ENCODE data around the gene RPN2. TPM values are rescaled to one million over a fixed set of nuclear protein-coding genes. Genes with fewer than 3 reads are reported as not detected.

The RPN2 gene
- polyA plus RNA-seq, 1 donor from 2014 or later: 151 TPM

GRCh38 chr20:37161830-37162549 lies 17.1 kb upstream of the RPN2 start:
- Histone ChIP-seq H3K9me2 (ENCODE audit: insufficient read depth, low read length) (no peaks in the 10 kb centered on the region), H3K4me2 (ENCODE audit: low read length) (no peak overlapping the region), H3K79me2 (replicated peaks; ENCODE audit: insufficient read depth, low read length) (no peaks in the 10 kb centered on the region), H4K20me1 (ENCODE audit: insufficient read depth) (no peaks in the 10 kb centered on the region), H3K9ac (ENCODE audit: low read length) (no peak overlapping the region), H3K36me3 (ENCODE audit: insufficient read depth, low read length) (peaks cover 4% of the 10 kb centered on the region), H3F3A (ENCODE audit: insufficient read depth, low read length, poor library complexity, severe bottlenecking) (no peaks in the 10 kb centered on the region), H2AFZ (ENCODE audit: low read depth, low read length) (no peak overlapping the region), H3K4me3 (ENCODE audit: low read length) (no peak overlapping the region), H3K27me3 (ENCODE audit: insufficient read depth, low read depth, low read length) (no peaks in the 10 kb centered on the region), H3K27ac (ENCODE audit: low read length) (no peak overlapping the region), H3K9me3 (ENCODE audit: low read length) (no peaks in the 10 kb centered on the region)
- TF ChIP-seq SMC3 (conservative IDR thresholded peaks at IDR 0.05; ENCODE audit: poor library complexity) (no peak), TAF1 (IDR thresholded peaks at IDR 0.05; ENCODE audit: low read depth) (no peak), MXI1 (conservative IDR thresholded peaks at IDR 0.05; ENCODE audit: poor library complexity, severe bottlenecking) (no peak), CTCF (IDR thresholded peaks at IDR 0.05; ENCODE audit: poor library complexity, severe bottlenecking) (no peak), EP300 (conservative IDR thresholded peaks at IDR 0.05; ENCODE audit: poor library complexity, severe bottlenecking) (no peak), RAD21 (conservative IDR thresholded peaks at IDR 0.05) (no peak), EZH2 (IDR thresholded peaks at IDR 0.05; ENCODE audit: borderline replicate concordance, insufficient read depth, low read length, poor library complexity, severe bottlenecking) (no peak), POLR2AphosphoS5 (IDR thresholded peaks at IDR 0.05) (no peak), REST (IDR thresholded peaks at IDR 0.05; ENCODE audit: borderline replicate concordance) (no peak)

- no peaks in the 10 kb centered on the region for H3F3A ChIP-seq (ENCODE audit: insufficient read depth, low read length, poor library complexity, severe bottlenecking)
- peaks cover 4% of the 10 kb centered on the region for H3K36me3 ChIP-seq (ENCODE audit: insufficient read depth, low read length)
- H3K4me2 ChIP-seq (ENCODE audit: low read length): no peak overlapping the region
- H3K9ac ChIP-seq (ENCODE audit: low read length): no peak overlapping the region
- H3K79me2 ChIP-seq (replicated peaks; ENCODE audit: insufficient read depth, low read length): no peaks in the 10 kb centered on the region
- no peak overlapping the region for H3K4me3 ChIP-seq (ENCODE audit: low read length)
- H3K27ac ChIP-seq (ENCODE audit: low read length): no peak overlapping the region
- H3K9me3 ChIP-seq (ENCODE audit: low read length): no peaks in the 10 kb centered on the region
- TF ChIP-seq EP300 (conservative IDR thresholded peaks at IDR 0.05; ENCODE audit: poor library complexity, severe bottlenecking) (no peak), MXI1 (conservative IDR thresholded peaks at IDR 0.05; ENCODE audit: poor library complexity, severe bottlenecking) (no peak), SMC3 (conservative IDR thresholded peaks at IDR 0.05; ENCODE audit: poor library complexity) (no peak), EZH2 (IDR thresholded peaks at IDR 0.05; ENCODE audit: borderline replicate concordance, insufficient read depth, low read length, poor library complexity, severe bottlenecking) (no peak), POLR2AphosphoS5 (IDR thresholded peaks at IDR 0.05) (no peak)
- no peaks in the 10 kb centered on the region for H3K27me3 ChIP-seq (ENCODE audit: insufficient read depth, low read depth, low read length)
- no peaks in the 10 kb centered on the region for H4K20me1 ChIP-seq (ENCODE audit: insufficient read depth)
- no peaks in the 10 kb centered on the region for H3K9me2 ChIP-seq (ENCODE audit: insufficient read depth, low read length)
- no peak overlapping the region for H2AFZ ChIP-seq (ENCODE audit: low read depth, low read length)
These were observed 16.5 kb upstream of the RPN2 start for GRCh38 chr20:37162646-37163045.

Data from neural cell (in vitro differentiated cells).